ENCODE data around the gene RPS14. TPM values are rescaled to one million over a fixed set of nuclear protein-coding genes. Genes with fewer than 3 reads are reported as not detected.

RPS14 gene
- total and polyA plus RNA-seq, 10 of the 15 experiments (the other 5 are each of a cell fraction or from before 2014, with no cell fraction given): 2,295 to 4,047 (median 2,787) TPM

- no peak for TF ChIP-seq CUX1 (IDR thresholded peaks at IDR 0.05; ENCODE audit: insufficient replicate concordance, low read depth, low read length)
- TF ChIP-seq MTA2 (IDR thresholded peaks at IDR 0.05; ENCODE audit: low read depth): no peak
- TF ChIP-seq EED (IDR thresholded peaks at IDR 0.05; ENCODE audit: low read depth): no peak
- TF ChIP-seq BMI1 (IDR thresholded peaks at IDR 0.05; ENCODE audit: borderline replicate concordance): no peak
- TF ChIP-seq SIX5 (IDR thresholded peaks at IDR 0.05; ENCODE audit: low read depth, low read length, severe bottlenecking): no peak
- no peak for TF ChIP-seq POLR2A (IDR thresholded peaks at IDR 0.05; ENCODE audit: low read depth, low read length)
- no peak for TF ChIP-seq BACH1 (IDR thresholded peaks at IDR 0.05; ENCODE audit: borderline replicate concordance)
- TF ChIP-seq MEF2B (IDR thresholded peaks at IDR 0.05; ENCODE audit: partially characterized antibody, poor library complexity, severe bottlenecking): no peak
- TF ChIP-seq ELK1 (IDR thresholded peaks at IDR 0.05; ENCODE audit: low read depth, low read length): no peak
- no peak for TF ChIP-seq NBN (IDR thresholded peaks at IDR 0.05)
- TF ChIP-seq RFX5 (IDR thresholded peaks at IDR 0.05; ENCODE audit: low read depth, low read length): no peak
Measured at GRCh38 chr5:150473673-150474358, 24.3 kb upstream of the RPS14 start (continued).

All from GM12878 (cell line).